MV-4-11 (cell line): ENCODE results near the gene GYPC.

Source experiments
- DNase-seq: peaks from one replicate; lab custom pipeline; 2025; lab: John Stamatoyannopoulos, UW

Gene GYPC

GRCh38 chr2:126732682-126733245 is 76.8 kb downstream of the GYPC start:
- DNase-seq = no peak

- DNase-seq = no peak
Measured at GRCh38 chr2:126733795-126734194, 77.8 kb downstream of the GYPC start.

- peak; percentile 87 for DNase-seq
Measured at GRCh38 chr2:126736133-126736874, 80.3 kb downstream of the GYPC start.

- no peak for DNase-seq
Measured at GRCh38 chr2:126739141-126739540, 83.2 kb downstream of the GYPC start.

- DNase-seq = no peak
Measured at GRCh38 chr2:126744640-126745039, 88.7 kb downstream of the GYPC start.
